NCI-H226 (cell line): ENCODE data around the gene CRELD1.
"Not testable (repeated sequence)": the region's sequence is repeated elsewhere in the genome, so short reads cannot be mapped to it uniquely, and the experiment has no call there.

Experiments
- DNase-seq: peaks from one replicate; pipeline ENCODE4 v3.0.0-alpha.2; 2015

The CRELD1 gene

GRCh38 chr3:9933561-9934234, at the start of gene CRELD1:
Gene CRELD1 (plus strand): TSS chr3:9933834. CDS start chr3:9934439, 605 bp downstream.
- peak; percentile 89 for DNase-seq

DNA sequence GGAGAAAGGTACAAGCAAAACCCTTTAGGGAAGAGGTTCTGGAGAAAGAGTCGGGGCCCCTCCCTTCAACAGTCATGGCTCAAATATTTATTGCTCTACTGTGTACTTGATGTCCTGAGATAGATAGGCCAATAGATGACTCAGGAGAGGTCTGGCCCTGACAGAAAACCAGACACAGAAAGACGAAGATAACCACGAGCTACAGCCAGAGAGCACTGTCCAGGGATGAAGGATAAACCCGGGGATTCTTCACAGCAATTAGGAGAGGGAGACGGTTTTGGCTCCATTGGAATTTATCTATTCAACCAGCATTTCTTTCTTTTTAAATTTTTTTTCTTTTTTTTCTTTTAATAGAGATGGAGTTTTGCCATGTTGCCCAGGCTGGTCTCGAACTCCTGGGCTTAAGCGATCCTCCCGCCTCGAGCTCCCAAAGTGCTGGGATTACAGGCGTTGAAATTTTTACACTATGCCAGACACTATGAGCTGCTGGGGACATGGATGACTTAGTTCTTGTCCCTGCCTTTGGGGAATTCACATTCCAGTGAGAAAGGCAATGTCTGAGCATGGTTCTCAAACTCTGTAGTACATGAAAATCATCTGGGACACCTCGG, 49.0 kb upstream of the CRELD1 start:
- peak; percentile 91 for DNase-seq

DNA sequence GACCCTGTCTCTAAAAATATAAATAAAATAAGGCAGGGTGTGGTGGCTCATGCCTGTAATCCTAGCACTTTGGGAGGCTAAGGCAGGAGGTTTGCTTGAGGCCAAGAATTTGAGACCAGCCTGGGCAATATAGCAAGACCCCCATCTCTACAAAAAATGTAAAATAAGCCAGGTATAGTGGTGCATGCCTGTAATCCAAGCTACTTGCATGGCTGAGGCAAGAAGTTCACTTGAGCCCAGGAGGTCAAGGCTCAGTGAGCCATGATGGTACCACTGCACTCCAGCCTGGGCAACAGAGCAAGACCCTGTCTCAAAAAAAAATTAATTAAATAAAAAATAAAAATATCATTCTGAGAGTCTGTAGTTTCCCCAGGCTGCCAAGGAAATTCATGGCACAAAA, 47.3 kb upstream of the CRELD1 start:
- no peak for DNase-seq

DNA sequence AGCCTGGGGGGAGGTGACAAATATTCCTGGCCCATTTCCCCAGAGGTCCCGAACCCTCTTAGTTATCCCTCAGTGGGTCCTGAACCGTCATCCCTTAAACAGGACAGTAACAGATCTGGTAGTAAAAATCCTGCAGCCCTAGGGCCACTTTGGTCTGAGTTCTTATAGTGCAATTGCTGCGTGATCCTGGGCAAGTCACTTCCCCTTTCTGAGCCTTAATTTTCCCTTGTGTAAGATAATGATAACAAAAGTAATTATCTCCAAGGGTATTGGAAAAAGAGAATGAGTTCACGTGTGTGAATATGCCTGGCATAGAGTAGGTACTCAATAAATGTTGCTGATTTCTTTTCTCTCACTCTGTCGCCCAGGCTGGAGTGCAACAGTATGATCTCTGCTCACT, 46.2 kb upstream of the CRELD1 start:
- DNase-seq, result no peak

- DNase-seq, result no peak
These were observed 45.1 kb upstream of the CRELD1 start for GRCh38 chr3:9888540-9888939.

DNA sequence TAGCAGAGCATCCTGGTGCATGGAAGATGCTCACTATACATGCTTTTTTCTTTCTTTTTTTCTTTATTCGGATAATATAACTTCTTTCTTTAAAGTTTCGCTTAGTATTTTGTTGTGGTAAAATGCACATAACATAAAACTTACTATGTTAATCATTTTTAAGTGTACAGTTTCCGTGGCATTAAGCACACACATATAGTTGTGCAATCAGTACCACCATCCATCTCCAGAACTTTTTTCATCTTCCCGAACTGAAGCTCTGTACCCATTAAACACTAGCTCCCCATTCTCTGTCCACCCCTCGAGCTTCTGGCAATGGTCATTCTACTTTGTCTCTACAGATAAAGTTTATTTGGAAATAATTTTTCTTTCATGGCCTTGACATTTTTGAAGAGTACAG, 44.2 kb upstream of the CRELD1 start:
- DNase-seq, result no peak

DNA sequence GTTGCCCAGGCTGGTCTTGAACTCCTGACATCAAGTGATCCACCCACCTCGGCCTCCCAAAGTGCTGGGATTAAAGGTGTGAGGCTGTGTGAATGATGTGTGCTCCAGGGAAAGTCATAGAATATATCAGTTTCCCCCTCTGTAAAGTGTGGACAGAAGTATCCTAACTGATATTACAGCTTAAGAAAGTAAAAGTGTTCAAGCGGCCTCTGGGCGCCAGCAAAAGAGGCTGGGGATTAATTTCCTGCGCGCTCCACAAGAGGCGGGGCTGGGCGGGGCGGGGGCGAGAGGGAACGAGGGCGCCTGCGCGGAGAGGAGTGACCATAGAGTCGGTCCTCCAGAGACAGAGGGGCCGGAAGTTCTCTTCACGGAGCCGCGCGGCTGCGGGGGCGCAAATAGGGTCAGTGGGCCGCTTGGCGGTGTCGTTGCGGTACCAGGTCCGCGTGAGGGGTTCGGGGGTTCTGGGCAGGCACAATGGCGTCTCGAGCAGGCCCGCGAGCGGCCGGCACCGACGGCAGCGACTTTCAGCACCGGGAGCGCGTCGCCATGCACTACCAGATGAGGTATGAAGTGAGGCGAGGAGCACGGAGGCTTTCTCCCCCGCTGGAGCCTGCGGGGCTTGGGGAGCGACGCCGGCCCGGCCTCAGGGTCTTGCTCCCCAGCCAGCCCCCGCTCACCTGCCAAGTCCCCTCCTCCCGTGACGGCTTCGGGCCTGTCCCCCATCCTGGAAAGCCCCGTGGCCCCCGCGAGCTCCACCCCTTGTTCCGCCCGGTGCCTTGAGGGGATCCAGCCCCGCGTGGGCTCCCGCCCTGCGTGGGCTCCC, 43.2 kb upstream of the CRELD1 start, which contains the start of gene JAGN1:
Gene JAGN1, plus strand, starts transcription at position 362 of the 823 bp plus-strand sequence. Its CDS starts 113 bp downstream, at position 475.
- peak; percentile 73 for DNase-seq

DNA sequence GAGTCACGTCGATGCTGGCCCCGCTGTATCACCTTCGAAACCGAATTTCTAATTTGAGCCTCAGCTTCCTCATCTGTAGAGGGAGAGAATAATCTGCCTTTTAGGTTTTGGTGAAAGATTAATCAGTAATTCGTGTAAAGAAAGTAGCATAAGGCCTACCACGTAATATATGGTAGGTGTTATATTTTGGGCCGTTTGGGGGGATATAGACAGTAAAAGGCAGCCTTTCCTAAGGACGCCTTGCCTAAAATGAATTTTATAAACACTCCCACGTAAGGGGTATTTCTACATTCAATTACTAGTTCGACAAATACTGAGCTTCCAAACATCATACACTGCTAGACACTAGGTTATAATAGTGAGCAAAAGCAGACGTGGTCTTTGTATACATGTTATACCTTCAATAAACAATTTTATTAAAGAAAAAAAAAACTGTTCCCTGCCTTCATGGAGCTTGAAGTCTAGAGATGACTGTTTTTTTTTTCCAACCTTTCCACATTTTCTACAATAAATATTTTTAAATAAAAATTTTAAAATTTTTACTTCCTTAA, 42.5 kb upstream of the CRELD1 start:
- DNase-seq, result no peak

DNA sequence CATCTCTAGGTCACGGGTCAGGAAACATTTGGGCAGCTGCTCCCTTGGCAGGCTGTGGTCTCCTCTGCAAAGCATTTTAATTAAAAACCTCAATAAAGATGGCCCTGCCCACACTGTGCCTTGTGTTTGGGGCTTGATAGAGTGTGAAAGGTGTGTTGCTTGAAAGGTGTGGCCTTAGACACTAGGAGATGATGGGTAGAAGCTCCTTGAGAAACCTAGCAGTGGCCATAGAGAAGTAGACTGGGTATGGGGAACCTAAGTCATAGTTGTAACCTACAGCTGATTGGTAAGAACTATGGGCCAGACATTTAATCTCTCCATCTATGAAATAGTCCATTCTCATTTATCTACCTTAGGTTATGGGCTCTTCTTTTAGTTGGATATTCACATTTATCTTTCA, 39.9 kb upstream of the CRELD1 start:
- no peak for DNase-seq

- not testable (repeated sequence) for DNase-seq
These were observed 37.9 kb upstream of the CRELD1 start for GRCh38 chr3:9895715-9896114.

DNA sequence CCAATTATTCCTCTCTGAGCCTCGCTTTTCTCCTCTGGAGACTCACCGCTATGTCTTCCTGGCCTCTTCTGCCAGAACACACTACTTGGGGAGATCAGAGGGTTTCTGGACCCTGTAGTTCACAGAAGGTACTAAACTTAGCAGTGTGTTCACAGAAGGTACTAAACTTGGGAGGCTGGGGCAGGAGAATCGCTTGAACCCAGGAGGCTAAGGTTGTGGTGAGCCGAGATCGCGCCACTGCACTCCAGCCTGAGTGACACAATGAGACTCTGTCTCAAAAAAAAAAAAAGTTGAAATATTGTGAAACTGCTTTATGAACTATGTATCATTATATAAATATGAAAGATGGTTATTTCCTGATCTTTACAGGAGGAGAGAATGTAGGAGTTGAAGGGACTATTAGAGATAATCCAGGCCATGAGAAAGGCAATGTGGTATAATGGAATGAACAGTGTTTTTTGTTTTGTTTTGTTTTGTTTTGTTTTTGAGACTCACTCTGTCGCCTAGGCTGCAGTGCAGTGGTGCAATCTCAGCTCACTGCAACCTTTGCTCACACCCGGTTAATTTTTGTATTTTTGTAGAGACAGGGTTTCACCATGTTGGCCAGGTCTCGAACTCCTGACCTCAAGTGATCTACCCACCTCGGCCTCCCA, 36.8 kb upstream of the CRELD1 start:
- DNase-seq, result peak; percentile 35

DNA sequence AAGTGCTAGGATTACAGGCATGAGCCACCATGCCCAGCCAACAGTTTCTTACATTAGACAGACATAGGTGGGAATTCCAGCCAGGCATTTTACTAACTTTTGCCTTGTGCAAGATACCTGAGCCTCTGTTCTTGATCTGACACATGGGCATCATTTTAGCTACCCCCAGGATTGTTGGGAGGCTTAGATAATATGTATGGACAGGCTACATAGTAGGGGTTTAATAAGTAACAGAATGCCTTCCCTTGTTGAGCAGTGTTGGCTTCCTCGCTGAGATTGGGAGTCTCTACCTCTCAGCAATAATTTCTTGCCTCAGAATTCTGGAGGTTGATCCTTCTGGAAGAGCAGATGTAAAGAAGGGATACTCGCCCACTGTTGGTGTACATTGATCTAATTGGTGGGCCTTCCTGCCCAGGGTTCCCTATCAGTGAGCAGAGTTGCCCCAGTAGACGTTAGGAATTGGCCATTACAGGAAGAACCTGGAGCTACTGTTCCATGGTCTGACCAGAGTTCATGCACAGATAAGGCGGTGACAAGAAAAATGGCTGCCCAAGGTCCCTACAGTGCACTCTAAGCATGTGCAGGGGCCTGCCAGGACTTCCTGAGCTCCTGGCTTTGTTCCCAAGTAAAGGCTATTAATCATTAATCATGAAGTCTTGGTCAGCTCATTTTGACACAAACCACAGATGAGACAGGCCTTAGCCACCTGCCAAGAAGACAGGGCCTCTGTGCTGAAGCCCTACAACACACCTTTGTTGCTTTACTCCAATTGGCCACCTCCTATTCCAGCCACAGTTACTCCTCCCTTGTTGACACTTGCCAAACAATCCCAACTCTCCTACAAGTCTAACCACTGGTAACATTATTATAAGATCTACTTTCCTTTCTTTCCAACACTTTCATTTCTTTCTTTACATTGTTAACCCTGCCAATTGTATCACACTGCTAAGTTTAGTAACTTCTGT, 35.9 kb upstream of the CRELD1 start:
- peak; percentile 66 for DNase-seq

- peak; percentile 45 for DNase-seq
These were observed 35.0 kb upstream of the CRELD1 start for GRCh38 chr3:9898467-9899241.

- DNase-seq, result no peak
These were observed 34.3 kb upstream of the CRELD1 start for GRCh38 chr3:9899289-9899791.

DNA sequence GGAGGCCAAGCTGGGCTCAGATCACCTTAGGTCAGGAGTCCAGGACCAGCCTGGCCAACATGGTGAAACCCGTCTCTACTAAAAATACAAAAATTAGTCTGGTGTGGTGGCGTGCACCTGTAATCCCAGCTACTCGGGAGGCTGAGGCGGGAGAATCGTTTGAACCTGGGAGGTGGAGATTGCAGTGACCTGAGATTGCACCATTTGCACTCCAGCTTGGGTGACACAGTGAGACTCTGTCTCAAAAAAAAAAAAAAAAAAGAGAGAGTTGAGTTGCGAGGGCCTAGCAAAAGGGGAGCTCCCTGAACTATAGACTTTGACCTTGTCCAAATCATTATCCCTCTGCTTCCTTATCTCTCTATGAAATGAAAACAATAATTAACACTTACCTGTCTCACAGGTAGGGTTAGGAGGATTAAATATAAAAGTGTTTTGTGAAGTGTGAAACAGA, 32.6 kb upstream of the CRELD1 start:
- not testable (repeated sequence) for DNase-seq

DNA sequence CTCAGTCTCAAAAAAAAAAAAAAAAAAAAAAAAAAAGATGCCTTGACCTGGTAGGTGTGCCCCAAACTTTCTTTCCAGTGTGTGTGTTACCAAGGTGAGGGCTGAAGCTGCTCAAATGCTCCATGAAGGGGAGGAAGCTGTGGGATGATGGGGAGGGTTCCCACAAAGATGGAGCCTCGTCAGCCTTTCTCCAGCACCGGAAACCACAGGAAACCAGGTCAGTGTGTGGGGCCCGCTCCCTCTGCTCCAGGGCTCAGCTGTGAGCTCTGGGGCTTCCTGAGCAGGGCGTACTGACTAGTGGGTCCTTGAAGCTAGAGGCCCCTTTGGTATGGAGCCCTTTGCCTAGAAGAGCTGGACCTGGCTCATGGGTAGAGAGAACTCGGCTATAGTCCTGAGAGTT, 31.7 kb upstream of the CRELD1 start:
- DNase-seq, result peak; percentile 48

GRCh38 chr3:9902372-9903237, 31.0 kb upstream of the CRELD1 start, which contains the start of gene IL17RE:
Gene IL17RE (plus strand): TSS chr3:9902848. CDS start chr3:9902933, 85 bp downstream.
- no peak for DNase-seq

DNA sequence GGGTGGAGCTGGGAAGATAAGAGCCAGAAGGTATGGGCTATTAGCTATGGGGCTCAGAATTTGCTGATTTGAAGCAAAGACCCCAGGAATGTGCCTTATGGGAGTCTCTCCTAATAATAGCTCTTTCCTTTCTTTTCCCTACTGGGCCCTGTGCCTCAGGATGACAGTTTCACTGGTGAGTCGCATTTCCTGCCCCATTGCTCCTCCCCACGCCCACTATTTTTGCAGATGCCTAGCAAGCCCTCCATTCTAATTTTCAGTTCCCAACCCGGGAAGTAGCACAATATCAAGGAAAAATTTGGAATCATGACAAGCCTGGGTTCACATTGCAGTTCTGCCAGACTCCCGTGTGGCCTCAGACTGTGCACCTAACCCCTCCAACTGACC, 30.4 kb upstream of the CRELD1 start:
- peak; percentile 53 for DNase-seq

GRCh38 chr3:9903904-9904303, 29.7 kb upstream of the CRELD1 start:
- DNase-seq, result no peak
